Peyer's patch (tissue), 4 donors: Measurements from ENCODE around the gene ACSF2.

Experiments used
- POLR2A ChIP-seq, 2 donors: fragments of 450-650 bp; IDR thresholded peaks; one replicate each; pipeline ENCODE4 v1.5.1; 2017; ENCODE audit warnings: antibody characterized with exemption in 2 of 2, mild to moderate bottlenecking in 2 of 2, moderate library complexity in 2 of 2
- TF ChIP-seq, protein P1 (sequence below), 6 experiments: fragments of 450-650 bp in 4 of 6; fragments of 200-600 bp in 2 of 6; sonication (generic) in 1 of 6; IDR thresholded peaks; one replicate each; pipeline ENCODE4 v1.5.1; 2017 to 2019; ENCODE audit warnings: antibody characterized with exemption in 6 of 6, mild to moderate bottlenecking in 3 of 6, moderate library complexity in 1 of 6

DNA sequence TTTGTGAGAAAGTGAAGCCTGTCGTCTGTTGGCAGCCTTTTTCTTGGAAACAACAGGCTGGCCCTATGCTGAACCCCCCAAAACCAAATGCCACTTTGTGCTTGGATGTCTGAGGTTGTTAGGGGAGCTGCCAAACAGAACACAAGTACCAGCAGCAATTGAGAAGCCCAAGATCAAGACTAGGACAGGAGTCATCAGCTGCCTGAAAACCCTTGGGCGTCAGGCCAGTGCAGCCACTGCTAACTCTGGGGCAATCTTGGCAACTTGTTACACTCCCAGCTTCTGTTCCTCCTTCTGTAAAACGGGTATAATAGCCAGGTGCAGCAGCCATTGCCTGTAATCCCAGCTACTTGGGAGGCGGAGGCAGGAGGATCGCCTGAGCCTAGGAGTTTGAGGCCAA, 19.4 kb upstream of the ACSF2 start:
- TF ChIP-seq, protein P1, sequence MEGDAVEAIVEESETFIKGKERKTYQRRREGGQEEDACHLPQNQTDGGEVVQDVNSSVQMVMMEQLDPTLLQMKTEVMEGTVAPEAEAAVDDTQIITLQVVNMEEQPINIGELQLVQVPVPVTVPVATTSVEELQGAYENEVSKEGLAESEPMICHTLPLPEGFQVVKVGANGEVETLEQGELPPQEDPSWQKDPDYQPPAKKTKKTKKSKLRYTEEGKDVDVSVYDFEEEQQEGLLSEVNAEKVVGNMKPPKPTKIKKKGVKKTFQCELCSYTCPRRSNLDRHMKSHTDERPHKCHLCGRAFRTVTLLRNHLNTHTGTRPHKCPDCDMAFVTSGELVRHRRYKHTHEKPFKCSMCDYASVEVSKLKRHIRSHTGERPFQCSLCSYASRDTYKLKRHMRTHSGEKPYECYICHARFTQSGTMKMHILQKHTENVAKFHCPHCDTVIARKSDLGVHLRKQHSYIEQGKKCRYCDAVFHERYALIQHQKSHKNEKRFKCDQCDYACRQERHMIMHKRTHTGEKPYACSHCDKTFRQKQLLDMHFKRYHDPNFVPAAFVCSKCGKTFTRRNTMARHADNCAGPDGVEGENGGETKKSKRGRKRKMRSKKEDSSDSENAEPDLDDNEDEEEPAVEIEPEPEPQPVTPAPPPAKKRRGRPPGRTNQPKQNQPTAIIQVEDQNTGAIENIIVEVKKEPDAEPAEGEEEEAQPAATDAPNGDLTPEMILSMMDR (IDR thresholded peaks at IDR 0.05), result no peak
- TF ChIP-seq POLR2A (IDR thresholded peaks at IDR 0.05), result no peak
